ENCODE data around the gene GATAD2B.
"Not testable (repeated sequence)": the region's sequence is repeated elsewhere in the genome, so short reads cannot be mapped to it uniquely, and the experiment has no call there.

The GATAD2B gene

GRCh38 chr1:153796786-153797659, 125.7 kb downstream of the GATAD2B start:
- DNase-seq (ENCODE audit: low read depth, low spot score) = no peak

GRCh38 chr1:153795934-153796785, 126.6 kb downstream of the GATAD2B start:
- no peak for DNase-seq (ENCODE audit: low read depth, low spot score)

GRCh38 chr1:153795330-153795837, 127.4 kb downstream of the GATAD2B start:
- DNase-seq (ENCODE audit: low read depth, low spot score) = no peak

- no peak for DNase-seq (ENCODE audit: low read depth, low spot score)
These were observed 128.0 kb downstream of the GATAD2B start for GRCh38 chr1:153794624-153795329.

GRCh38 chr1:153793973-153794615, 128.7 kb downstream of the GATAD2B start:
- DNase-seq (ENCODE audit: low read depth, low spot score) = no peak

GRCh38 chr1:153793261-153793972, 129.4 kb downstream of the GATAD2B start:
- DNase-seq (ENCODE audit: low read depth, low spot score) = no peak

- DNase-seq (ENCODE audit: low read depth, low spot score) = no peak
These were observed 130.1 kb downstream of the GATAD2B start for GRCh38 chr1:153792631-153793041.

- no peak for DNase-seq (ENCODE audit: low read depth, low spot score)
These were observed 131.0 kb downstream of the GATAD2B start for GRCh38 chr1:153791648-153792253.

GRCh38 chr1:153790966-153791647, 131.7 kb downstream of the GATAD2B start:
- DNase-seq (ENCODE audit: low read depth, low spot score) = no peak

- no peak for DNase-seq (ENCODE audit: low read depth, low spot score)
These were observed 132.3 kb downstream of the GATAD2B start for GRCh38 chr1:153790313-153790965.

GRCh38 chr1:153789478-153790034, 133.2 kb downstream of the GATAD2B start:
- no peak for DNase-seq (ENCODE audit: low read depth, low spot score)

GRCh38 chr1:153786038-153786790, 136.6 kb downstream of the GATAD2B start:
- DNase-seq (ENCODE audit: low read depth, low spot score) = no peak

- DNase-seq (ENCODE audit: low read depth, low spot score) = peak; percentile 65
These were observed 139.3 kb downstream of the GATAD2B start for GRCh38 chr1:153783233-153784190.

- DNase-seq (ENCODE audit: low read depth, low spot score) = not testable (repeated sequence)
These were observed 140.1 kb downstream of the GATAD2B start for GRCh38 chr1:153782648-153783047.

- no peak for DNase-seq (ENCODE audit: low read depth, low spot score)
These were observed 142.2 kb downstream of the GATAD2B start for GRCh38 chr1:153780551-153780950.

- DNase-seq (ENCODE audit: low read depth, low spot score) = no peak
These were observed 142.8 kb downstream of the GATAD2B start for GRCh38 chr1:153779781-153780541.
